NCI-H526 (cell line): ENCODE data around the gene MFAP3.

Source experiments
- DNase-seq, 2 experiments: peaks; one replicate each; lab custom pipeline; 2025; lab: John Stamatoyannopoulos, UW

MFAP3 gene

GRCh38 chr5:154092356-154093141 is 53.8 kb downstream of the MFAP3 start:
- DNase-seq, result no peak

- no peak for DNase-seq
These were observed 54.4 kb downstream of the MFAP3 start for GRCh38 chr5:154093142-154093532.

DNA sequence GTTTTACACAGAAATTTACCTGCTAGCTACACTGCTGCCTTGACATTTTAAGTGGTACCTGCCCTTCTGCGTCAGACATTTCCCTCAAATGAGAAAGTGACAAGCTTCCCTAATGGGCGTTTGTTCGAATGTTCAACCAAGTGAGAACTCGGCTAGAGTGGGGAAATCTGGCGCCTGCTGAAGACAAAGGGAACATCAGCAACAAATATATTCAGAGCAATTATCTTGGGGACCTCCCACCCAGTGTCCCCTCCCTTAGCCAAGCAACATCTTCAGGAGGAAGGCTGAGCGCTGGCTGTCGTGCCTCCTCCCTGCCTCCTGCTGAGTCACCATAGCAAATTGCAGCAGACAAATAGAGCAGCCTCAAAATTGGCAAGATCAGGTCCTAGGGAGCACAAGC is 57.1 kb downstream of the MFAP3 start:
- DNase-seq, result no peak

GRCh38 chr5:154097031-154097430 is 58.3 kb downstream of the MFAP3 start:
- DNase-seq, result peak in 1 of 2 experiments; percentile 10

GRCh38 chr5:154098465-154098864 is 59.7 kb downstream of the MFAP3 start:
- no peak for DNase-seq

DNA sequence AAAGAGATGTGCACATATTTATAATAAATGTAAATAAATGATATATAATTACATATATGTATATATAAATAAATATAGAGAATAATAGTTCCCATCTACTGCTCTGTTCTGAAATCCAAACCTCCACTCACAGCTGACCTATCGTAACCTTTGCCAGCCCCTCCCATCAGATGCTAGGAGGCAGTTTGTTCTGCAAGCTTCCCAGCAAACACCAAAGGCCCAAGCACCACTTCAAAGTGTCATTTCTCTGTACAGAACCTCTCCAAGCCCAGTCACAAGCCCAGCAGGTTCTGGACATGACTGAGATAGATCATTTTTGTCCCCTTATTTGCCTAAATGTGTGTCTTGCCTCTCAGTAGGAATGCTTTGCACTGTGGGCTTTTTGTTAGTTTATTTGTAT is 62.4 kb downstream of the MFAP3 start:
- DNase-seq, result no peak

- no peak for DNase-seq
These were observed 64.5 kb downstream of the MFAP3 start for GRCh38 chr5:154103233-154103632.
